ENCODE data around the gene BOC.

Gene BOC

DNA sequence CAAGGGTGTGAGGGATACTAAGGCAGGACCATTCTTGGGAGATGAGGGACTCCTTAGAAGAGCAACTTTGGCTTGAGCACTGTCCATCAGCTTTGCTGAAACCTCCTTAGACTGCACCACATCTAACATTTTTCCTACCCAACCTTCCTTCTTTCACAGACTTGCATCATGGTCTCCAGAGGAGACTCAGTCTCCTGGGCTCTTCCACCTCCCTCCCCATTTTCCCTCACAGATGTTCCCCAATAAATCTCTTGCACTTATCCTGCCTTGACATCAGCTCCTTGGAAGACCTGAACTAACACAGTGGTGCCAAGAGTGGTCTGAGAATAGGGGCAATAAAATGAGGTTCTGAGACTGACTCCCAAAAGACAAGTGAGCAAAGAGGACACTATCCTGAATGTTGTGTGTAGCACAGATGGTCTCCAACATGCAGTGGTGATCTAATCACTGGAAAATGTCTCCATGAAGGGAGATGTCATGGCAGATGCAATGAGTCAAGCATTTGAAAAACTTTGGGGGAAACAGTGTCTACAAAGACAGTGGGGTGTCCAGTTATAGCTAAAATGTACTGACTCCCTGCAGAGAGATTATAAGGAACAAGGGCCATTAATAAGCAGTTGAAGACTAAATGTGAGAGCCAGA is 26.0 kb upstream of the BOC start:
- Histone ChIP-seq H3K4me1 (ENCODE audit: control insufficient read depth, low read length) (no peaks in the 10 kb centered on the region), H3K36me3 (ENCODE audit: control insufficient read depth, low read length) (no peaks in the 10 kb centered on the region), H3K27ac (ENCODE audit: low read depth, low read length) (no peak overlapping the region), H3K4me3 (ENCODE audit: low read length) (no peak overlapping the region), H3K9me3 (ENCODE audit: control insufficient read depth, insufficient read depth, low read length) (peaks cover 9% of the 10 kb centered on the region; the same call in 1 of the 2 replicates), H4K20me1 (ENCODE audit: control insufficient read depth, insufficient read depth, low read depth, low read length) (no peaks in the 10 kb centered on the region), H3K9me2 (replicated peaks; ENCODE audit: control insufficient read depth, low read length) (no peaks in the 10 kb centered on the region), H3F3A (ENCODE audit: control insufficient read depth, insufficient read depth) (no peaks in the 10 kb centered on the region), H3K4me2 (ENCODE audit: low read length) (no peak overlapping the region), H3K27me3 (ENCODE audit: control insufficient read depth, low read length) (0 out of 2 replicates have a peak, but pooled peaks cover 3% of the 10 kb centered on the region), H3K79me2 (ENCODE audit: control insufficient read depth, low read length) (no peaks in the 10 kb centered on the region)
- TF ChIP-seq EZH2phosphoT487 (IDR thresholded peaks at IDR 0.05; ENCODE audit: borderline replicate concordance, low read length): no peak
- no peak for TF ChIP-seq CTCF (IDR thresholded peaks at IDR 0.05; ENCODE audit: low read depth, low read length, poor library complexity, severe bottlenecking)

DNA sequence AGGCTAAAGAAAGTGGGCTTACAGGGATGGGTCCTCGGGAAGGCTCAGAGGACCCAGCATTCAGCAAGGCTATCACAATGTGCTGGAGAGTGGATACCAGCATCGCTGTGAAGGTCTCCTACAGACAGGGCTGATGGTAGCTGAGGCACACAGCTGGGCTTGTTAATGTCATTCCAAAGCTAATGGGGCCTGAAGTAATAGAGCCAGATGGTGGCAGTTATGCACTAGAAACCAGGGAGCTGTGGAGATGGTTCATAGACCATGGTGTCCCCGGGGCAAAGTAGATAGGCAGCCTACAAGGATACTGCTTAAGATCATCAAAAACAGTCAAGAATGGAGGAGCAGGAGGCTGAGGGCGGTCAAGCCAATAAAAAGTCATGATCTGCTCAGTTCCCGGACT is 24.8 kb upstream of the BOC start:
- H3K36me3 ChIP-seq (ENCODE audit: control insufficient read depth, low read length): no peaks in the 10 kb centered on the region
- H3K9me3 ChIP-seq (ENCODE audit: control insufficient read depth, insufficient read depth, low read length): peaks cover 9% of the 10 kb centered on the region; the same call in 1 of the 2 replicates
- TF ChIP-seq EZH2phosphoT487 (IDR thresholded peaks at IDR 0.05; ENCODE audit: borderline replicate concordance, low read length) (no peak), CTCF (IDR thresholded peaks at IDR 0.05; ENCODE audit: low read depth, low read length, poor library complexity, severe bottlenecking) (no peak)
- no peak overlapping the region for H3K4me3 ChIP-seq (ENCODE audit: low read length)
- no peak overlapping the region for H3K27ac ChIP-seq (ENCODE audit: low read depth, low read length)
- no peaks in the 10 kb centered on the region for H4K20me1 ChIP-seq (ENCODE audit: control insufficient read depth, insufficient read depth, low read depth, low read length)
- no peaks in the 10 kb centered on the region for H3K4me1 ChIP-seq (ENCODE audit: control insufficient read depth, low read length)
- H3K79me2 ChIP-seq (ENCODE audit: control insufficient read depth, low read length): no peaks in the 10 kb centered on the region
- H3F3A ChIP-seq (ENCODE audit: control insufficient read depth, insufficient read depth): no peaks in the 10 kb centered on the region
- H3K4me2 ChIP-seq (ENCODE audit: low read length): no peak overlapping the region
- no peaks in the 10 kb centered on the region for H3K27me3 ChIP-seq (ENCODE audit: control insufficient read depth, low read length)
- no peaks in the 10 kb centered on the region for H3K9me2 ChIP-seq (replicated peaks; ENCODE audit: control insufficient read depth, low read length)

- no peaks in the 10 kb centered on the region for H4K20me1 ChIP-seq (ENCODE audit: control insufficient read depth, insufficient read depth, low read depth, low read length)
- no peaks in the 10 kb centered on the region for H3K4me1 ChIP-seq (ENCODE audit: control insufficient read depth, low read length)
- no peaks in the 10 kb centered on the region for H3F3A ChIP-seq (ENCODE audit: control insufficient read depth, insufficient read depth)
- H3K79me2 ChIP-seq (ENCODE audit: control insufficient read depth, low read length): no peaks in the 10 kb centered on the region
- peaks cover 3% of the 10 kb centered on the region; the same call in 1 of the 2 replicates for H3K9me3 ChIP-seq (ENCODE audit: control insufficient read depth, insufficient read depth, low read length)
- H3K27me3 ChIP-seq (ENCODE audit: control insufficient read depth, low read length): no peaks in the 10 kb centered on the region
- H3K9me2 ChIP-seq (replicated peaks; ENCODE audit: control insufficient read depth, low read length): no peaks in the 10 kb centered on the region
- H3K4me2 ChIP-seq (ENCODE audit: low read length): no peak overlapping the region
- H3K27ac ChIP-seq (ENCODE audit: low read depth, low read length): no peak overlapping the region
- no peaks in the 10 kb centered on the region for H3K36me3 ChIP-seq (ENCODE audit: control insufficient read depth, low read length)
- TF ChIP-seq EZH2phosphoT487 (IDR thresholded peaks at IDR 0.05; ENCODE audit: borderline replicate concordance, low read length): no peak
- TF ChIP-seq CTCF (IDR thresholded peaks at IDR 0.05; ENCODE audit: low read depth, low read length, poor library complexity, severe bottlenecking): no peak
- H3K4me3 ChIP-seq (ENCODE audit: low read length): no peak overlapping the region
Measured at GRCh38 chr3:113193288-113193687, 18.1 kb upstream of the BOC start.

Measured in DOHH2 (cell line).